Endothelial cell of umbilical vein (primary cell): ENCODE data around the gene PCED1B.

Source experiments
- MAX ChIP-seq: IDR thresholded peaks from 2 replicates; pipeline ENCODE4 v1.6.1; 2011; ENCODE audit not compliant: insufficient read depth, insufficient read length
- POLR2A ChIP-seq: IDR thresholded peaks from 2 replicates; pipeline ENCODE4 v1.6.1; 2012; ENCODE audit warnings: low read depth, mild to moderate bottlenecking, control low read depth, low read length
- TF ChIP-seq, protein P1 (sequence below), 2 donors: IDR thresholded peaks; 1 replicate in 1 of 2; 2 replicates in 1 of 2; pipeline ENCODE4 v1.5.1; 2011; ENCODE audit warnings: low read length in 2 of 2, mild to moderate bottlenecking in 2 of 2, moderate library complexity in 2 of 2, control low read depth in 1 of 2, inconsistent platforms in 1 of 2, low read depth in 1 of 2; ENCODE audit not compliant: insufficient read depth in 1 of 2; ENCODE audit errors: extremely low read depth in 1 of 2

DNA sequence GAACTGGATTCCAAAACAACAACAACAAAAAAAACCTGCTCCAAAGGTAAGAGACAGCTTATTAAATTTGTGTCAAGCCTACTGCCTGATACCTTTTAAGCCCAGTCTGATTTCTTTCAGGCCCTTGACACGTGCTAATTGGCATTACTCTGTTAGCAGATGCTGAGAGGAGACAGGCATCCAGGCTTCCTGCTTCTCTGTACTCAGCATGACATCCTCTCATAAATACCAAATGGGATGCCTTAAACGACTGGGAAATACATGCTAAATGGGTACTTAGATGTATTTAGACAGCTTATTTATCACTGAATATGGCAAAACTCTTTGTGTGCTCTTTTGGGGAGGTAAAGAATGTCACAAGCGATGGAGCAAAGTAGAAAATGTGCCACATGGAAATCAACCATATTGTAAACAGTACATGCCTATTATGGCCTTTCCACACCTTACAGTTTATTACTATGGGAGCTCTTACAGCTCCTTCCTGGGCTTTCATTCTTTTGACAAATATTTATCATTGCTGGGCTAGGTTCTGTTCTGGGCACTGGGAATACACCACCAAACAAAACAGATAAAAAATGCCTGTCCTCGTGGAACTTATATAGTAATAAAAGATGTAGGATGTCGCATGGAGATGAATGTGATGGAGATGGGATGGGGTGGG, 11.5 kb upstream of the PCED1B start:
- no peak for TF ChIP-seq POLR2A
- TF ChIP-seq, protein P1, sequence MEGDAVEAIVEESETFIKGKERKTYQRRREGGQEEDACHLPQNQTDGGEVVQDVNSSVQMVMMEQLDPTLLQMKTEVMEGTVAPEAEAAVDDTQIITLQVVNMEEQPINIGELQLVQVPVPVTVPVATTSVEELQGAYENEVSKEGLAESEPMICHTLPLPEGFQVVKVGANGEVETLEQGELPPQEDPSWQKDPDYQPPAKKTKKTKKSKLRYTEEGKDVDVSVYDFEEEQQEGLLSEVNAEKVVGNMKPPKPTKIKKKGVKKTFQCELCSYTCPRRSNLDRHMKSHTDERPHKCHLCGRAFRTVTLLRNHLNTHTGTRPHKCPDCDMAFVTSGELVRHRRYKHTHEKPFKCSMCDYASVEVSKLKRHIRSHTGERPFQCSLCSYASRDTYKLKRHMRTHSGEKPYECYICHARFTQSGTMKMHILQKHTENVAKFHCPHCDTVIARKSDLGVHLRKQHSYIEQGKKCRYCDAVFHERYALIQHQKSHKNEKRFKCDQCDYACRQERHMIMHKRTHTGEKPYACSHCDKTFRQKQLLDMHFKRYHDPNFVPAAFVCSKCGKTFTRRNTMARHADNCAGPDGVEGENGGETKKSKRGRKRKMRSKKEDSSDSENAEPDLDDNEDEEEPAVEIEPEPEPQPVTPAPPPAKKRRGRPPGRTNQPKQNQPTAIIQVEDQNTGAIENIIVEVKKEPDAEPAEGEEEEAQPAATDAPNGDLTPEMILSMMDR (IDR thresholded peaks at IDR 0.05; ENCODE audit: extremely low read depth in 1 of 2, insufficient read depth in 1 of 2, low read depth in 1 of 2, low read length in 2 of 2), result no peak
- no peak for TF ChIP-seq MAX
